ENCODE measurements around the gene RAB3A.
A peak's percentile ranks its signal among the peaks of the same experiment; 100 is the strongest.

RAB3A gene

DNA sequence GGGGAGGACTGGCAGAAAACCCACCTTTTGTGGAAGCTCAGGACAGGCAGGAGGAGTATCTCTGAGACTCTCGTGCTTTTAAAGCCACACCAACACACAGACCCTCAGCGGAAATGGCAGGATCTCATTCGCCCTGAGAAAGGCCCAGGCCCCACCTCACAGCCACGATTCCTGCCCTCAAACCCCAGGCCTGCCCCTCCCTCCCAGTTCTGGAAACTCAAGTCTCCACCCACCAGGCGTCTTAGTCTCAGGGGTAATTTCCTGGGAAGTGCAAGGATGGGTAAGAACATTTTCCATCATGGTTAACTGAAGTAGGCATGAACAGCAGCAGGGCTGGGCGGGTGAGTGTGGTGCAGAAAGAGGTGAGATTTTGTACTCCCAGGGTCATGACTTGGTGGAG, 30.4 kb upstream of the RAB3A start:
- TF ChIP-seq, protein P1, sequence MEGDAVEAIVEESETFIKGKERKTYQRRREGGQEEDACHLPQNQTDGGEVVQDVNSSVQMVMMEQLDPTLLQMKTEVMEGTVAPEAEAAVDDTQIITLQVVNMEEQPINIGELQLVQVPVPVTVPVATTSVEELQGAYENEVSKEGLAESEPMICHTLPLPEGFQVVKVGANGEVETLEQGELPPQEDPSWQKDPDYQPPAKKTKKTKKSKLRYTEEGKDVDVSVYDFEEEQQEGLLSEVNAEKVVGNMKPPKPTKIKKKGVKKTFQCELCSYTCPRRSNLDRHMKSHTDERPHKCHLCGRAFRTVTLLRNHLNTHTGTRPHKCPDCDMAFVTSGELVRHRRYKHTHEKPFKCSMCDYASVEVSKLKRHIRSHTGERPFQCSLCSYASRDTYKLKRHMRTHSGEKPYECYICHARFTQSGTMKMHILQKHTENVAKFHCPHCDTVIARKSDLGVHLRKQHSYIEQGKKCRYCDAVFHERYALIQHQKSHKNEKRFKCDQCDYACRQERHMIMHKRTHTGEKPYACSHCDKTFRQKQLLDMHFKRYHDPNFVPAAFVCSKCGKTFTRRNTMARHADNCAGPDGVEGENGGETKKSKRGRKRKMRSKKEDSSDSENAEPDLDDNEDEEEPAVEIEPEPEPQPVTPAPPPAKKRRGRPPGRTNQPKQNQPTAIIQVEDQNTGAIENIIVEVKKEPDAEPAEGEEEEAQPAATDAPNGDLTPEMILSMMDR (IDR thresholded peaks at IDR 0.05; ENCODE audit: low read depth, low read length): no peak
- no peak overlapping the region for H3K4me3 ChIP-seq (ENCODE audit: low read depth, low read length)

DNA sequence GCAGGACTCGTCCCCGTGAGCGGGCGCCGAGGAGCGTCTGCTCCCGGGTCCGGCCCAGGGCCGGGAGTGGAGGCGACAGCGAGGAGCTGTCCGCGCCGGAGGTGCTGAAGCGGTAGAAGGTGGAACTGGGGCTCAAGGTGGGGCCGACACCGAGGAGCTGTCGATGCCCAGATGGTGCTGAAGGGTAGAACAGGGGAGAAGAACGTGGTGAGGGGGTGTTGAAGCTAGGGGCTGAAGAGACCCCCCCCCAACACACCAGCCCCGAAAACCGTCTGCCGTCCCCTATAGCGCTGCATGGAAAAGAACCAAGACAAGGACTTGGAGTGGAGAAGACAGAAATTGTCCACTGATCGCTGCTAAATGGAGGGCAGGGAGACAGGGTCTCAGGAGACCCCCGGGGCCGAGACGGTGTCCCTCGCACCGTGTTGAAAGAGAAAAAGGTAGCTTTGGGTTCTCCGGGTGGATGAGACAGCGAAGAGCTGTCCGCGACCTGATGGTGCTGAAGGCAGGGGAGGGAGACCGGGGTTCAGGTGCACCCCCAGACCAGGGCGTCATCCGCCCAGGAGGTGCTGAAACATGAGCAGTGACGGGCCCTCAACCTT, 29.5 kb upstream of the RAB3A start:
- no peak overlapping the region for H3K4me3 ChIP-seq (ENCODE audit: low read depth, low read length)

GRCh38 chr19:18232540-18233223, 28.8 kb upstream of the RAB3A start:
- H3K4me3 ChIP-seq (ENCODE audit: low read depth, low read length): no peak overlapping the region
- TF ChIP-seq, protein P1 (IDR thresholded peaks at IDR 0.05; ENCODE audit: low read depth, low read length): no peak

More for the DNA sequence above, 29.5 kb upstream of the RAB3A start:
- TF ChIP-seq, protein P1 (IDR thresholded peaks at IDR 0.05; ENCODE audit: low read depth, low read length): no peak

DNA sequence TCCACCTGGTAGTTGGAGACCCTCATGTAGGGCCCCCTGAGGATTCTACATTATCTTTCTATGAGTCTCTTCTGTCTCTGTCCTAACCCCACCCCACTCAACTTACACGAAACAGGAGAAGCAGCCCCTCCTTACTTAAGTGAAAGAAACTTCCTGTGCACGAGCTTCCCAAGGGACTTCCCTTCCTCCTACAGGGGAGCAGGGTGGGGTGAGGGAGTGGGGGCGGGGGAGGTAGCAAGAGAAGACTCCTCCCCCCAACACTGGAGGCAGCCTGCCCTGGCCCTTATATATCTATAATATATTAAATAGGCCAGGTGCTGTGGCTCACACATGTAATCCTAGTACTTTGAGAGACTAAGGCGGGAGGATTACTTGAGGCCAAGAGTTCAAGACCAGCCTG, 27.9 kb upstream of the RAB3A start:
- TF ChIP-seq, protein P1 (IDR thresholded peaks at IDR 0.05; ENCODE audit: low read depth, low read length): no peak
- no peak overlapping the region for H3K4me3 ChIP-seq (ENCODE audit: low read depth, low read length)

- TF ChIP-seq, protein P1 (IDR thresholded peaks at IDR 0.05; ENCODE audit: low read depth, low read length): no peak
- no peak overlapping the region for H3K4me3 ChIP-seq (ENCODE audit: low read depth, low read length)
Observed at GRCh38 chr19:18230941-18231734, 27.3 kb upstream of the RAB3A start.

DNA sequence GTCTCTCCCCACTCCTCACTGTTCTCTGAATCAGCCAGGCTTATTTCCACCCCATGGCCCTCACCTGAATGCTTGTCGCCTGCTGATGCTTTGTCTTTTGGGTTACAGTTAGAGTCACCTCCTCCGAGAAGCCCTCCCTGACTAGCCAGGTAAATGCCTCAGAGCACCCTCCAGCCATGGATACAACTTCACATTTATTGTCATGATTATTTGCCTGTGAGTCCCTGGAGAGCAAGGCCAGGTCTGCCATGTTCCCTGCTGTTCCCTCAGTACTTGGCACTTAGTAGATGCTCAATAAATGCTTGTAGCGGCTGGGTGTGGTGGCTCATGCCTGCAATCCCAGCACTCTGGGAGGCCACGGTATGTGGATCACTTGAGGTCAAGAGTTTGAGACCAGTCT, 26.1 kb upstream of the RAB3A start:
- no peak overlapping the region for H3K4me3 ChIP-seq (ENCODE audit: low read depth, low read length)
- TF ChIP-seq, protein P1 (IDR thresholded peaks at IDR 0.05; ENCODE audit: low read depth, low read length): no peak

GRCh38 chr19:18229474-18229873, 25.6 kb upstream of the RAB3A start:
- TF ChIP-seq, protein P1 (IDR thresholded peaks at IDR 0.05; ENCODE audit: low read depth, low read length): peak; percentile 42
- H3K4me3 ChIP-seq (ENCODE audit: low read depth, low read length): no peak overlapping the region

All from WI38 (cell line).